NK-92 treated with Interleukin-12 subunit alpha and Interleukin-12 subunit beta, amount 100 ng/mL, for 24 hours (cell line): ENCODE results near the gene RALGPS1.

Source experiments
- DNase-seq: peaks from one replicate; lab custom pipeline; 2025; lab: John Stamatoyannopoulos, UW

RALGPS1 gene

DNA sequence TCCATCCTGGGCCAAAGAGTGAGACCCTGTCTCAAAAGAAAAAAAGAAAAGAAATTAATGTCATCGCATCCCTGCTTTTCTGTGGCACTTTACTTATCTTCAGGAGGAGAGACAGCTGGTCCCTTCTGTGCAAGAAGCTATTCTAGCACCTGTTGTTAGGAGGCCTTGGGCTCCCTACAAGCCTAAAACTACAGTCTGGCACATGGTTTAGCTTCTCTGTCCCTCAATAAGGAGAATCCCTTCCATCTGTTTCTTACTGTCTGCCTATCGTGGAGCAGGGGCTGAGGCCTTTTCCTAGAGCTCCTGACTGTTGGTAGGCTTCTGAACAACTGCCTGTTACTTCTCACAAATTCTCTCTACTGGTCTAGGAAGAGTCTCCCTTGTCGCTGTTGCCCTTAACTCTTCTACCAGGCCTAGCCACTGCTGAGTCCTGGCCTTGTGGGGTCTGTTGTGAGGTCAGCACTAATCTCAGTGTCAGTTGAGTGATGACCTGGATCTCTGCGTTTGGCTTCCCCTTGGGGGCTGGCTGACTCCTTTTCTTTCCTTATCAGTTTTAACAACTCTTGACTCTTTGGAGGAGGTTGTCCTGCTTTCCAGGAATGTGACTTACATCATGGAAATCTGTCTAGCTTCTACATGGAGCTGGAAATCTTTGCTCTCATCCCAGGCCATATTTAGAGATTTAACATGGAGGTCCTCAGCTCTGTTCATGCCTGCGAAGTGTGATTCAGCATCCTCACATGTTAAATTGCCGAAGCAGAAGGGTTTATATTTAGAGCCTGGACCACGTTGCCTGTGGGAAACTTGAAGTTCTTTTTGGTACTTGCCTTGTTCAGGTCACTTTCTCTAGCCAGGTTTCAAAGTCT lies 344.3 kb downstream of the RALGPS1 start:
- no peak for DNase-seq

DNA sequence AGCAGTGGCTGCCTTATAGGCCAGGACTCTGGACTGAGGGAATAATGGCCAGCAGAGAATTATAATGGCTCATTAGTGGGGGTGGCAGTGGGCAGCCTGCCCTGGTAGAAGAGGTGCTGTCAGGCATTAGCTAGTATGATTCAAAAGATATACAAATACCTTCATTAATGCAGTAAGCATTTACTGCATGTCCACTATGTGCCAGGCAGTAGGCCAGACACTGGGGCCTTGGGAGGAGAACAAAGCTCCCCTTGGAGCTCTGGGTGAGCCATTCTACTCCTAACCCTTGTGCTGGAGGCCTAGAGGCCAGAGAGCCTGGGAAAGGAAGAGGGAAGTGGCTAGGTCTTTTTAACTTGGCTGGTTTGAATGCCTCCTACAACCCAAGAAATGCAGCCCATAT lies 348.0 kb downstream of the RALGPS1 start:
- DNase-seq: no peak

DNA sequence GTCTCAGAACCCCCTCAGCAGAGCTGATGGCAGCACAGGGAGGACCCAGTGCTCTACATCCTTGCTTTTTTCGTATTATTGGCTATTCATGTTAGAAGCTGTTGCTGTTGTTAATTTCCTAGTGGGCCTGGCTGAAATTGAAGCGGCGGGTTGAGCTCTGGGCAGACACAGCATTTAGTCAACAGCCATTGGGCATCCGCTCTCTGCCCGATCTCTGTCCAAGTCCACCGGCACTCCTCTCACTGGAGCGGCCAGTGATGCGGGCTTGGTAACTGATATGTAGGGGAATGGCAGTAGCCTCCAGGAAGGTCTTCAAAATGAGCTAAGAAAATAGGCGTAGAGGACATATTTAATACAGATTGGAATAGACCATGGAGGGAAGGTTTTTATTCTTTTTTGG lies 348.7 kb downstream of the RALGPS1 start:
- DNase-seq: no peak

DNA sequence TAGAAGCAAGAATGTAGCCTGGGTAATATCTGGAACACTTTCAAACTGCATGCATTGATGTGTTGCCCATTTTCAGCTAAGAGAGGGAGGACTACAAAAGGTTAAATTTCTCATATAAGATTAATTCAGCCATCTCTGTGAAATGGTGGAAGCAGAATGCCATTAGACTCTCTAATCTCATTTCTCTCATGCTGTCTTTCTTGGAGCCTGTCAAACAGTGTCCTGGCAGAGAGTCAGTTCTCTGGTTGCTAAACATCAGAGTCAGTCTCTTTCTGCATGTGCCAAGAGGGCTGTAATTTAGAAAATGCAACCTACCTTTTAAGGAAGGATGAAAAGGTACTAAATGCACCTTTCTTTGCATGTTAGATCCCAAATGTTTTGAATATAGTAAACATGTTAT lies 349.1 kb downstream of the RALGPS1 start:
- no peak for DNase-seq

DNA sequence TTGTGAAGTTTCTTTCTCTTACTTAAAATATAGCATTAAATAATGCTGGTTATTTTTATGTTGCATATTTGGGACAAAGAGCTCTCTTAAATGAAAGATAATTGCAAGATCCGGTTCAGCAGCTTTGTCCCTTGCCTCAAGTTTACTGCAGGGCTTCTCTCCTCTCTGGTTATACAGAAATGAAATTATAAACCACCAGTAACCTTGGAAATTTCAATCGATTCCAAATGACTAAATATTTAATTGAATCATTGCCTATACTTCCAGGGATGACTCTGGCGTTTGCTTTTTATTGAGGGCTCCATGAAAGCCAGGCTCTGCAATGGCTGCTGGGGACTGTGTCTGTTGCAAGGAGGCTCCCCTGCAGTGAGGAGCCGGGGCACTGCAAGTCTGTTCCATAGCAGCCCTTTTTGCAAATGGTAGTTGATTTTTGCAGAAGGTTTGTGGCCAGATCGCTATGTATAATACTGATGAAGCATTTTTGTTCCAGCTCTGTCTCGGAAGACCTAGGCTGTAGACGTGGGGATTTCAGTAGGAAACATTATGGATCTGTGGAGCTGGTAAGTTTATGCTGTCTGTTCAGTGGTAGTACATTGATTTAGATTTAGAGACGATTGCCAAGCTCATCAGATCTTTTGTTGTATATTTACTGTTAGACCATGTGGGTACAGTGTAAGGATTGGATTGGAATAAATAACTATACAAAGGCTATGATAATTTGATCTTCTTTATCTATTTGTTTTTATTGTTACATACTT lies 350.1 kb downstream of the RALGPS1 start, which contains the start of gene GARNL3:
TSS of gene GARNL3 (plus strand) at position 313 of the 758 bp plus-strand sequence. CDS start at position 417, 104 bp downstream.
- no peak for DNase-seq

DNA sequence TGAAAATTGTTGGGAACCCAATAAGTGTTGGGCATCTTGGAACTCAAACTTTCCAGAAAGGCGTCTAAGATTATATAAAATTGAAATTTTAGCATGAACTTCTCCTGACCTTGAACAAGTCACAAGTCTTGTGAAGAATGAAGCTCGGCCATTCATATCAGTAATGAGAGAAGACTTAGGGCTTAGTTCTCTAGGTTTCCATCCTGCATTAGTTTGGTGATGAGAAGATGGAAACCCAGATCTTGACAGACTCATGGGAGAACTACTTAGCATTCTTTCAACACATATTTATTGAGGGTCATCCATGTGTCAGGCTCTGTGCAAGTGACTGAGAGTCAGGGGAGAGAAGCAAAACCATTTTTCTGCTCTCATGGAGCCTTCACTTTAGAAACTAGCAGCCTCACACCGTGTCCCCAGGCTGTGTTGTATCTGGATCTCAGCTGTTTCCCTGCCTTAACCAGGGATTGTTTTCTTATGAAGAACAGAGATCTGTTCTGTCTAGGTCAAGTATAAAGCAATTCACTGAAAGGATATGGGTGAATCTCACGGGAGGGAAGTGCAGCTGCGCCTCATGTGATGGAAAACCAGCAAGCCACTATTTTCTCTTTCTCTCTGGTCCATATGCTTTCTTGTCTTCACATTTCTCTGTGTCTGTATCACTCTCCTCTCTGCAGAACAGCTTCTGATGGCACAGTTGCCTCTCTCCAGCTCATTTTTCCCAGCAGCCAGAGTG lies 353.4 kb downstream of the RALGPS1 start:
- DNase-seq: no peak

DNA sequence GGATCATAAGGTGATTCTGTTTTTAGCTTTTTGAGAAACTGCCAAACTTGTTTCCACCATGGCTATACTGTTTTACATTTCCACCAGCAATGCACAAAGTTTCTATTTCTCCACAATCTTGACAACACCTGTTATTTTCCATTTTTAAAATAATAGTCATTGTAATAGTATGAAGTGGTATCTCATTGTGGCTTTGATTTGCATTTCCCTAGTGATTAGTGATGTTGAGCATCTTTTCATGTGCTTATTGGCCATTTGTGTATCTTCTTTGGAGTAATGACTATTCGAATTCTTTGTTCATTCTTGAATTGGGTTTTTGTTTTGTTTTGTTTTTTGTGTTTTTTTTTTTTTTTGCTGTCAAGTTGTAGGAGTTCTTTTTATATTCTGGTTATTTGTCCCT lies 354.9 kb downstream of the RALGPS1 start:
- no peak for DNase-seq
